Panc1 (cell line): ENCODE data around the gene LPGAT1. TPM values are rescaled to one million over a fixed set of nuclear protein-coding genes. Genes with fewer than 3 reads are reported as not detected.

Source experiments
- ATAC-seq: fragments of 200-7000 bp; cut with Tn5 transposase; 2 replicates; pipeline ENCODE4 v1.9.1; 2020; ENCODE audit warnings: mild to moderate bottlenecking, moderate library complexity
- BruUV-seq: library from RNA; stranded (reverse); fragments of 400-500 nt; replicated peaks from 2 replicates; lab custom pipeline; 2021; lab: Mats Ljungman, UMichigan
- CTCF ChIA-PET: fragments of 300-600 bp; sonication (Branson Sonifier 250); formaldehyde crosslinking; loops from one replicate; lab custom pipeline; 2022; ENCODE audit warnings: antibody characterized with exemption; lab: Charles Lee
- POLR2A ChIA-PET: fragments of 300-600 bp; sonication (Branson Sonifier 250); formaldehyde crosslinking; loops from one replicate; lab custom pipeline; 2022; ENCODE audit warnings: antibody characterized with exemption; lab: Charles Lee
- DNase-seq: peaks from one replicate; pipeline ENCODE4 v3.0.0-alpha.2; 2010; ENCODE audit warnings: low read depth, low spot score
- H3K27ac ChIP-seq: 2 replicates; pipeline ENCODE4 v1.5.1; 2011; ENCODE audit warnings: mild to moderate bottlenecking, low read length, inconsistent platforms
- H3K27me3 ChIP-seq: fragments of 200-500 bp; sonication (Bioruptor generic); 2 replicates; pipeline ENCODE4 v1.6.0; 2014; ENCODE audit warnings: low read length, inconsistent platforms; ENCODE audit not compliant: control insufficient read depth, insufficient read depth
- H3K36me3 ChIP-seq: fragments of 200-500 bp; sonication (Bioruptor generic); 2 replicates; pipeline ENCODE4 v1.5.1; 2014; ENCODE audit warnings: inconsistent platforms, mild to moderate bottlenecking, low read length, moderate library complexity; ENCODE audit not compliant: control insufficient read depth, insufficient read depth
- H3K4me1 ChIP-seq: 2 replicates; pipeline ENCODE4 v1.5.1; 2011; ENCODE audit warnings: inconsistent platforms, mild to moderate bottlenecking, low read length, moderate library complexity; ENCODE audit not compliant: control insufficient read depth, insufficient read depth
- H3K4me3 ChIP-seq, 2 experiments: 2 replicates each; pipeline ENCODE4 v1.5.1; 2011 to 2012; ENCODE audit warnings: low read depth in 2 of 2, low read length in 2 of 2, mild to moderate bottlenecking in 2 of 2, inconsistent platforms in 1 of 2, moderate library complexity in 1 of 2
- H3K9me3 ChIP-seq: fragments of 200-500 bp; sonication (Bioruptor generic); 2 replicates; pipeline ENCODE4 v1.5.1; 2014; ENCODE audit warnings: low read depth, mild to moderate bottlenecking, inconsistent platforms, low read length, moderate library complexity; ENCODE audit not compliant: control insufficient read depth, insufficient read depth
- POLR2AphosphoS5 ChIP-seq: IDR thresholded peaks from 2 replicates; pipeline ENCODE4 v1.6.1; 2012; ENCODE audit warnings: mild to moderate bottlenecking, low read depth, low read length, moderate library complexity
- REST ChIP-seq, 2 experiments: IDR thresholded peaks; 2 replicates each; pipeline ENCODE4 v1.6.1; 2011 to 2012; ENCODE audit warnings: low read depth in 2 of 2, control low read depth in 1 of 2, low read length in 1 of 2, mild to moderate bottlenecking in 1 of 2, moderate library complexity in 1 of 2; ENCODE audit not compliant: insufficient read depth in 1 of 2
- SIN3A ChIP-seq: IDR thresholded peaks from 2 replicates; pipeline ENCODE4 v1.6.1; 2012; ENCODE audit warnings: low read depth, mild to moderate bottlenecking, low read length, moderate library complexity, borderline replicate concordance; ENCODE audit not compliant: insufficient read depth
- TCF7L2 ChIP-seq: IDR thresholded peaks from 2 replicates; pipeline ENCODE4 v1.6.1; 2011; ENCODE audit warnings: mild to moderate bottlenecking, low read depth, low read length, inconsistent platforms
- in situ Hi-C: cut with HindIII; loops from 2 replicates; pipeline ENCODE4 v1.10.0; 2016; ENCODE audit warnings: low sequenced_read_pairs, low pct_unique_long_range_greater_than_20kb
- intact Hi-C: fragments of 100-400 bp; cut with micrococcal nuclease; formaldehyde crosslinking; loops from one replicate; pipeline ENCODE4 v1.10.0; 2022; ENCODE audit not compliant: unreplicated experiment
- total RNA-seq: library from RNA; stranded (reverse); gene quantifications from one replicate; pipeline ENCODE4 v1.2.1, GENCODE V29; 2021; ENCODE audit not compliant: unreplicated experiment
- TF ChIP-seq, protein P1 (sequence below): fragments of 450-650 bp; IDR thresholded peaks from 2 replicates; pipeline ENCODE4 v1.5.1; 2017; ENCODE audit warnings: mild to moderate bottlenecking

The LPGAT1 gene
- total RNA-seq, 1 experiment from 2014 or later: 85.4 TPM

DNA sequence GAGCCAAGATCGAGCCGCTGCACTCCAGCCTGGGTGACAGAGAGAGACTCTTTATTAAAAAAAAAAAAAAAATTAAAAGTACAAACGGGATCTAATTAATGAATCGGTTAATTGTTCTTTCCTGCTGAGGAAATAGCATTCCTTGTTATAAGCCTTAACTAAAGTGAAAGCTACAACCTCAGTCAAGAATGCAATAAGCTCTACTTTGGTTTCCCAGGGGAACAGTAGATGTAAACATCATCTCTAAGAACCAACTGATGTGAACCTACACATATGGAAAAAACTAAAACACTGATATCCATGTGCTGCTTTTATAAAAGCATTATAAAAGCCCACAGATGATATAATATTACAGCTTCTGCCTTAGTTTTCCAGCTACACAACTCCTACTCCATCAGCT lies 41.9 kb downstream of the LPGAT1 start:
- H3K27me3 ChIP-seq: no peaks in the 10 kb centered on the region
- POLR2A ChIA-PET: interaction anchor here (0.5 kb wide), 1 partner anchor 139 kb away, joined by 4 read pairs; no protein-coding TSS in a partner anchor
- intact Hi-C loops (no loop called here), in situ Hi-C loops (no loop called here)
- ATAC-seq (no peak), DNase-seq (no peak)
- TF ChIP-seq REST (IDR thresholded peaks at IDR 0.05; ENCODE audit: insufficient read depth in 1 of 2, low read depth in 2 of 2, low read length in 1 of 2) (no peak), SIN3A (no peak), POLR2AphosphoS5 (no peak)
- TF ChIP-seq, protein P1, sequence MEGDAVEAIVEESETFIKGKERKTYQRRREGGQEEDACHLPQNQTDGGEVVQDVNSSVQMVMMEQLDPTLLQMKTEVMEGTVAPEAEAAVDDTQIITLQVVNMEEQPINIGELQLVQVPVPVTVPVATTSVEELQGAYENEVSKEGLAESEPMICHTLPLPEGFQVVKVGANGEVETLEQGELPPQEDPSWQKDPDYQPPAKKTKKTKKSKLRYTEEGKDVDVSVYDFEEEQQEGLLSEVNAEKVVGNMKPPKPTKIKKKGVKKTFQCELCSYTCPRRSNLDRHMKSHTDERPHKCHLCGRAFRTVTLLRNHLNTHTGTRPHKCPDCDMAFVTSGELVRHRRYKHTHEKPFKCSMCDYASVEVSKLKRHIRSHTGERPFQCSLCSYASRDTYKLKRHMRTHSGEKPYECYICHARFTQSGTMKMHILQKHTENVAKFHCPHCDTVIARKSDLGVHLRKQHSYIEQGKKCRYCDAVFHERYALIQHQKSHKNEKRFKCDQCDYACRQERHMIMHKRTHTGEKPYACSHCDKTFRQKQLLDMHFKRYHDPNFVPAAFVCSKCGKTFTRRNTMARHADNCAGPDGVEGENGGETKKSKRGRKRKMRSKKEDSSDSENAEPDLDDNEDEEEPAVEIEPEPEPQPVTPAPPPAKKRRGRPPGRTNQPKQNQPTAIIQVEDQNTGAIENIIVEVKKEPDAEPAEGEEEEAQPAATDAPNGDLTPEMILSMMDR: no peak
- H3K4me1 ChIP-seq: no peaks in the 10 kb centered on the region
- CTCF ChIA-PET: interaction anchor here (0.6 to 0.7 kb wide), 3 partner anchors 18 to 108 kb away, joined by 3 to 5 read pairs (median 4); no protein-coding TSS in a partner anchor
- H3K27ac ChIP-seq: no peak overlapping the region
- BruUV-seq: no TSS peak
- no peaks in the 10 kb centered on the region for H3K9me3 ChIP-seq
- H3K4me3 ChIP-seq: no peak overlapping the region
- H3K36me3 ChIP-seq: no peaks in the 10 kb centered on the region; the same call in 1 of the 2 replicates

DNA sequence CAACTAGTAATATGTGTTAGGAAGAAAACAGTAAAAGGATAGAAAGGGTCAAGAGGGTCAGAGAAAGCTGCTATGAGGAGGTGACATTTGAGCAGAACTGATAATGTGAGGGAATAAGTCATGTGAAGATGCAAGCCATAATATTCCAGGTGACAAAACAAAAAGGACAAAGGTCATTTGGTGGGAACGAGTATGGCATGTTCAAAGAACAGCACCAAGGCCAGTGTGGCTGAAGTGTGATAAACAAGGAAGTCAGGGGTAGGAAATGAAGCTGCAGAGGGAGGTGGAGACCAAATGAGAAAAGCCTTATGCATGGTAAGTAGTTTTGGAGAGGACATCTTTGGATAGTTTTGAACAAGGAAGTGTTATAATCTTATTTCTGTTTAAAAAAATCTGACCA lies 46.7 kb downstream of the LPGAT1 start:
- no peaks in the 10 kb centered on the region for H3K9me3 ChIP-seq
- ChIA-PET CTCF (no interaction called here), POLR2A (interaction anchor here (0.6 kb wide), 1 partner anchor 119 kb away, joined by 3 read pairs; no protein-coding TSS in a partner anchor)
- intact Hi-C loops (loop anchor here (5.0 kb wide), 1 partner anchor 93 kb away; no protein-coding TSS in a partner anchor), in situ Hi-C loops (no loop called here)
- H3K36me3 ChIP-seq: peaks cover 4% of the 10 kb centered on the region
- no peaks in the 10 kb centered on the region for H3K27me3 ChIP-seq
- TF ChIP-seq REST (IDR thresholded peaks at IDR 0.05; ENCODE audit: insufficient read depth in 1 of 2, low read depth in 2 of 2, low read length in 1 of 2) (no peak), POLR2AphosphoS5 (no peak), TCF7L2 (no peak), SIN3A (no peak)
- TF ChIP-seq, protein P1: no peak
- H3K4me3 ChIP-seq: no peak overlapping the region
- ATAC-seq (no peak), DNase-seq (no peak)
- no TSS peak for BruUV-seq
- no peaks in the 10 kb centered on the region for H3K4me1 ChIP-seq
- H3K27ac ChIP-seq: no peak overlapping the region
